ENCODE measurements around the gene AKAP13.

AKAP13 gene

GRCh38 chr15:85367741-85368140 is 12.7 kb upstream of the AKAP13 start:
- TF ChIP-seq ZNF510 (tag by site-specific recombination; IDR thresholded peaks at IDR 0.05; ENCODE audit: insufficient replicate concordance) (no peak), TSHZ1 (tag by site-specific recombination; IDR thresholded peaks at IDR 0.05; ENCODE audit: borderline replicate concordance) (no peak), ZBTB48 (tag by site-specific recombination; IDR thresholded peaks at IDR 0.05) (no peak)
- CTCF ChIA-PET, result interaction anchor here (0.8 to 1.5 kb wide), 2 partner anchors 49 to 50 kb away, joined by 4 to 6 read pairs; no protein-coding TSS in a partner anchor
- Histone ChIP-seq H3K4me1 (ENCODE audit: control insufficient read depth, insufficient read depth, low read length) (no peaks in the 10 kb centered on the region; the same call in 1 of the 2 replicates), H3K4me3 (ENCODE audit: low read depth, low read length) (no peak overlapping the region), H3K9me3 (ENCODE audit: control insufficient read depth, insufficient read depth, low read depth, low read length) (no peaks in the 10 kb centered on the region), H3K36me3 (ENCODE audit: control insufficient read depth in 2 of 2, insufficient read depth in 1 of 2, low read length in 2 of 2) (no peaks in the 10 kb centered on the region), H3K27ac (ENCODE audit: extremely low read depth, low read depth, low read length) (no peak overlapping the region)
- POLR2A ChIA-PET, result no interaction called here

- TF ChIP-seq PRDM6 (tag by site-specific recombination; IDR thresholded peaks at IDR 0.05) (0 out of 2 replicates have a peak, but pooled peaks have one; percentile 5), ZBTB1 (tag by site-specific recombination; IDR thresholded peaks at IDR 0.05) (no peak)
- peaks cover 4% of the 10 kb centered on the region; the same call in 1 of the 2 replicates for H3K4me1 ChIP-seq (ENCODE audit: control insufficient read depth, insufficient read depth, low read length)
- H3K4me3 ChIP-seq (ENCODE audit: low read depth, low read length), result no peak overlapping the region
- CTCF ChIA-PET, result no interaction called here
- POLR2A ChIA-PET, result no interaction called here
- H3K27ac ChIP-seq (ENCODE audit: extremely low read depth, low read depth, low read length), result no peak overlapping the region
- no peaks in the 10 kb centered on the region for H3K9me3 ChIP-seq (ENCODE audit: control insufficient read depth, insufficient read depth, low read depth, low read length)
- no peaks in the 10 kb centered on the region for H3K36me3 ChIP-seq (ENCODE audit: control insufficient read depth in 2 of 2, insufficient read depth in 1 of 2, low read length in 2 of 2)
These were observed 5.6 kb upstream of the AKAP13 start for GRCh38 chr15:85374831-85375230.

GRCh38 chr15:85377269-85377668 is 3.1 kb upstream of the AKAP13 start:
- peaks cover 12% of the 10 kb centered on the region for H3K4me1 ChIP-seq (ENCODE audit: control insufficient read depth, insufficient read depth, low read length)
- no peak overlapping the region for H3K27ac ChIP-seq (ENCODE audit: extremely low read depth, low read depth, low read length)
- H3K4me3 ChIP-seq (ENCODE audit: low read depth, low read length), result no peak overlapping the region
- no peaks in the 10 kb centered on the region for H3K9me3 ChIP-seq (ENCODE audit: control insufficient read depth, insufficient read depth, low read depth, low read length)
- H3K36me3 ChIP-seq (ENCODE audit: control insufficient read depth in 2 of 2, insufficient read depth in 1 of 2, low read length in 2 of 2), result no peaks in the 10 kb centered on the region
- ChIA-PET CTCF (interaction anchor here (0.9 to 1.7 kb wide), 3 partner anchors 16 to 81 kb away, joined by 3 to 8 read pairs (median 5); no protein-coding TSS in a partner anchor), POLR2A (no interaction called here)
- TF ChIP-seq ZSCAN16 (tag by site-specific recombination; IDR thresholded peaks at IDR 0.05) (no peak), WT1 (tag by site-specific recombination; IDR thresholded peaks at IDR 0.05) (0 out of 2 replicates have a peak, but pooled peaks have one; percentile 30), ZNF398 (tag by site-specific recombination; IDR thresholded peaks at IDR 0.05) (peak; percentile 86)

GRCh38 chr15:85377986-85378385 is 2.4 kb upstream of the AKAP13 start:
- POLR2A ChIA-PET, result no interaction called here
- CTCF ChIA-PET, result interaction anchor here (0.6 to 1.7 kb wide), 5 partner anchors 9 to 478 kb away, joined by 3 to 7 read pairs (median 3); no protein-coding TSS in a partner anchor
- H3K9me3 ChIP-seq (ENCODE audit: control insufficient read depth, insufficient read depth, low read depth, low read length), result no peaks in the 10 kb centered on the region
- TF ChIP-seq SALL2 (tag by site-specific recombination; IDR thresholded peaks at IDR 0.05; ENCODE audit: borderline replicate concordance), result no peak
- TF ChIP-seq ZIC2 (tag by site-specific recombination; IDR thresholded peaks at IDR 0.05), result no peak
- no peak for TF ChIP-seq ZNF248 (tag by site-specific recombination; IDR thresholded peaks at IDR 0.05)
- TF ChIP-seq ZNF768 (tag by site-specific recombination; IDR thresholded peaks at IDR 0.05), result no peak
- TF ChIP-seq ZNF350 (tag by site-specific recombination; IDR thresholded peaks at IDR 0.05), result no peak
- no peak for TF ChIP-seq ZBTB26 (tag by site-specific recombination; optimal IDR thresholded peaks at IDR 0.05)
- TF ChIP-seq ZBTB17 (tag by site-specific recombination; IDR thresholded peaks at IDR 0.05), result no peak
- no peak for TF ChIP-seq EGR2 (tag by site-specific recombination; IDR thresholded peaks at IDR 0.05; ENCODE audit: low read depth)
- TF ChIP-seq PRDM1 (tag by site-specific recombination; IDR thresholded peaks at IDR 0.05), result no peak
- no peak for TF ChIP-seq SP7 (tag by site-specific recombination; IDR thresholded peaks at IDR 0.05)
- no peak for TF ChIP-seq ZNF169 (tag by site-specific recombination; IDR thresholded peaks at IDR 0.05)
- TF ChIP-seq ZBTB20 (tag by site-specific recombination; IDR thresholded peaks at IDR 0.05), result no peak
- TF ChIP-seq OSR2 (tag by site-specific recombination; IDR thresholded peaks at IDR 0.05), result no peak

More at GRCh38 chr15:85377986-85378385, 2.4 kb upstream of the AKAP13 start:
- Histone ChIP-seq H3K36me3 (ENCODE audit: control insufficient read depth in 2 of 2, insufficient read depth in 1 of 2, low read length in 2 of 2) (no peaks in the 10 kb centered on the region), H3K4me3 (ENCODE audit: low read depth, low read length) (no peak overlapping the region), H3K27ac (ENCODE audit: extremely low read depth, low read depth, low read length) (no peak overlapping the region), H3K4me1 (ENCODE audit: control insufficient read depth, insufficient read depth, low read length) (peaks cover 13% of the 10 kb centered on the region)

Measured in HEK293 (cell line).